HepG2 (cell line): Measurements from ENCODE around the gene VASN. TPM values are rescaled to one million over a fixed set of nuclear protein-coding genes. Genes with fewer than 3 reads are reported as not detected.

Source experiments
- ATAD3A ChIP-seq: sonication (generic); formaldehyde crosslinking; IDR thresholded peaks from 2 replicates; pipeline ENCODE4 v1.4.0; 2020; ENCODE audit warnings: missing genetic modification reagents
- CHD2 ChIP-seq: IDR thresholded peaks from 2 replicates; pipeline ENCODE4 v1.6.1; 2011; ENCODE audit warnings: low read depth, low read length, improper control_type of control experiment
- FLYWCH1 ChIP-seq: sonication (generic); formaldehyde crosslinking; IDR thresholded peaks from 2 replicates; pipeline ENCODE4 v1.8.1; 2023; ENCODE audit warnings: mild to moderate bottlenecking, missing genetic modification reagents
- FOXA3 ChIP-seq: IDR thresholded peaks from 2 replicates; pipeline ENCODE4 v1.6.1; 2016; ENCODE audit warnings: missing genetic modification reagents, missing compliant biosample characterization
- HNF4A ChIP-seq: sonication (generic); formaldehyde crosslinking; IDR thresholded peaks from 2 replicates; pipeline ENCODE4 v1.4.0; 2020; ENCODE audit warnings: missing genetic modification reagents
- KLF15 ChIP-seq: sonication (generic); formaldehyde crosslinking; IDR thresholded peaks from 2 replicates; pipeline ENCODE4 v1.8.1; 2023; ENCODE audit warnings: borderline replicate concordance, mild to moderate bottlenecking, inconsistent platforms, missing genetic modification reagents, mixed read lengths
- MEF2D ChIP-seq: sonication (generic); formaldehyde crosslinking; IDR thresholded peaks from 2 replicates; pipeline ENCODE4 v1.5.1; 2020; ENCODE audit warnings: mild to moderate bottlenecking, missing genetic modification reagents
- SMAD9 ChIP-seq: sonication (generic); formaldehyde crosslinking; IDR thresholded peaks from 2 replicates; pipeline ENCODE4 v1.5.1; 2020; ENCODE audit warnings: mild to moderate bottlenecking, missing genetic modification reagents
- SOX6 ChIP-seq, 2 experiments: fragments of 450-650 bp in 1 of 2; sonication (generic) in 1 of 2; formaldehyde crosslinking in 1 of 2; IDR thresholded peaks; 2 replicates each; pipeline versions ENCODE4 v1.4.0 to v1.6.1; 2017 to 2020; ENCODE audit warnings: antibody characterized with exemption in 1 of 2, mild to moderate bottlenecking in 1 of 2, missing genetic modification reagents in 1 of 2
- TFAP4 ChIP-seq: sonication (generic); IDR thresholded peaks from 2 replicates; pipeline ENCODE4 v1.6.1; 2016; ENCODE audit warnings: low read depth, borderline replicate concordance
- XRCC5 ChIP-seq: fragments of 200-400 bp; formaldehyde crosslinking; optimal IDR thresholded peaks from 2 replicates; pipeline ENCODE3; 2017; ENCODE audit warnings: mild to moderate bottlenecking, low read length
- ZMAT5 ChIP-seq: sonication (generic); formaldehyde crosslinking; IDR thresholded peaks from 2 replicates; pipeline ENCODE4 v1.5.0; 2020; ENCODE audit warnings: mild to moderate bottlenecking, low read depth, missing genetic modification reagents, borderline replicate concordance
- ZNF547 ChIP-seq: sonication (generic); formaldehyde crosslinking; IDR thresholded peaks from 2 replicates; pipeline ENCODE4 v1.5.1; 2020; ENCODE audit warnings: mild to moderate bottlenecking, missing genetic modification reagents
- ZNF572 ChIP-seq: sonication (generic); formaldehyde crosslinking; IDR thresholded peaks from 2 replicates; pipeline ENCODE4 v1.5.1; 2020; ENCODE audit warnings: mild to moderate bottlenecking, missing genetic modification reagents
- polyA plus RNA-seq, 8 experiments: library from polyadenylated mRNA; depleted of rRNA in 3 of 8; stranded (reverse) in 7 of 8; unstranded in 1 of 8; fragments of >200 nt; fragmentation: Illumina TruSeq in 4 of 8; extraction: Trizol in 4 of 8; gene quantifications; 2 replicates each; pipeline versions ENCODE4 v1.2.1 to v1.2.3, GENCODE V29; 2011 to 2016; ENCODE audit warnings: low read depth in 4 of 8, missing spikeins in 1 of 8, mixed read lengths in 1 of 8; ENCODE audit not compliant: insufficient read depth in 1 of 8
- total RNA-seq, 5 experiments: library from RNA; depleted of rRNA; stranded (reverse); fragments of >200 nt; fragmentation: Illumina TruSeq; extraction: Trizol; gene quantifications; 2 replicates each; pipeline ENCODE4 v1.2.3, GENCODE V29; 2016; ENCODE audit warnings: low read depth in 1 of 5
- TF ChIP-seq, protein P1 (sequence below): sonication (generic); formaldehyde crosslinking; IDR thresholded peaks from 2 replicates; pipeline ENCODE4 v1.4.0; 2020; ENCODE audit warnings: missing genetic modification reagents
- TF ChIP-seq, protein P2 (sequence below): sonication (generic); formaldehyde crosslinking; IDR thresholded peaks from 2 replicates; pipeline ENCODE4 v1.5.0; 2020; ENCODE audit warnings: missing genetic modification reagents
- TF ChIP-seq, protein P3 (sequence below): sonication (generic); formaldehyde crosslinking; IDR thresholded peaks from 2 replicates; pipeline ENCODE4 v1.4.0; 2020; ENCODE audit warnings: mild to moderate bottlenecking, missing genetic modification reagents

VASN gene
- total and polyA plus RNA-seq, 2 of the 13 experiments (the other 11 are each of a cell fraction or from before 2014, with no cell fraction given), result 8.4 to 18.2 TPM

DNA sequence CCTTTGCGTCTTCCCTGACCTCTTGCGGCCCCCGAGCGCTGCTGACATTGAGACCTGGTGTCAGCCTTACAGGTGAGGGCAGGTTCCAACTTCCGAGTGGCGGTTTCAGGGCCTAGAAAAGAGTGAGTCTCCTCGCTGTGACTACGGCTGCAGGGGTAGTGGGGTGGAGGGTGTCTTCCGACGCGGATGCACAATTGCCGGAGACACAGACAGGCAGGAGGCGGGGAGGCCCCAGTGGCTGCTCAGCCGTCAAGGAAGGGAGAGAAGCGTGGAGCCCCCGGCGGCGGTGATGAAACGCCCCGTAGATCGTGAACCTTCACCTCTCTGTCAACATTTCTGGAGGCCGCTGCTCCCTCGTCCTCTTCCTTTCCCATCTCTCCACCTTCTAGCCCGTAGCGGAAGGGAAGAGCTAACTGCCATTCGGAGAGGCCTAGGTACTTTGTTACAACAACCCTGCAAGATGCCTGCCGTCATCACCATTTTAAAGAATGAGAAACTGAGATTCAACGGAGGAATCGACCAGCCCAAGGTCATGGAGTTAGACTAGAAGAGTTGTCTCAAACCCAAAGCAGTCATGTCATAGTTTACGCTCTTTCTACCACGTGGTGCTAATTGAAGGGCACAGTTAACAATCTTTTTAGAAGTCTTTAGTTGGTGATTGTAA, 54.5 kb downstream of the VASN start (continued):
- TF ChIP-seq, protein P1, sequence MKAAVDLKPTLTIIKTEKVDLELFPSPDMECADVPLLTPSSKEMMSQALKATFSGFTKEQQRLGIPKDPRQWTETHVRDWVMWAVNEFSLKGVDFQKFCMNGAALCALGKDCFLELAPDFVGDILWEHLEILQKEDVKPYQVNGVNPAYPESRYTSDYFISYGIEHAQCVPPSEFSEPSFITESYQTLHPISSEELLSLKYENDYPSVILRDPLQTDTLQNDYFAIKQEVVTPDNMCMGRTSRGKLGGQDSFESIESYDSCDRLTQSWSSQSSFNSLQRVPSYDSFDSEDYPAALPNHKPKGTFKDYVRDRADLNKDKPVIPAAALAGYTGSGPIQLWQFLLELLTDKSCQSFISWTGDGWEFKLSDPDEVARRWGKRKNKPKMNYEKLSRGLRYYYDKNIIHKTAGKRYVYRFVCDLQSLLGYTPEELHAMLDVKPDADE (CRISPR knock-in tag), result no peak
- TF ChIP-seq SOX6 (IDR thresholded peaks at IDR 0.05) (no peak), SOX6 (CRISPR knock-in tag; IDR thresholded peaks at IDR 0.05) (peak; percentile 74), ZNF547 (CRISPR knock-in tag) (peak; percentile 73; the same call in 1 of the 2 replicates), ATAD3A (CRISPR knock-in tag) (no peak), HNF4A (peak; percentile 78), ZNF572 (CRISPR knock-in tag) (0 out of 2 replicates have a peak, but pooled peaks have one; percentile 76), TFAP4 (0 out of 2 replicates have a peak, but pooled peaks have one; percentile 53), SMAD9 (peak; percentile 25; the same call in 1 of the 2 replicates), FLYWCH1 (no peak), XRCC5 (peak; percentile 35), KLF15 (0 out of 2 replicates have a peak, but pooled peaks have one; percentile 56), CHD2 (no peak), ZMAT5 (CRISPR knock-in tag) (no peak), FOXA3 (CRISPR knock-in tag) (peak; percentile 53), MEF2D (peak; percentile 44; the same call in 1 of the 2 replicates)
- TF ChIP-seq, protein P2, sequence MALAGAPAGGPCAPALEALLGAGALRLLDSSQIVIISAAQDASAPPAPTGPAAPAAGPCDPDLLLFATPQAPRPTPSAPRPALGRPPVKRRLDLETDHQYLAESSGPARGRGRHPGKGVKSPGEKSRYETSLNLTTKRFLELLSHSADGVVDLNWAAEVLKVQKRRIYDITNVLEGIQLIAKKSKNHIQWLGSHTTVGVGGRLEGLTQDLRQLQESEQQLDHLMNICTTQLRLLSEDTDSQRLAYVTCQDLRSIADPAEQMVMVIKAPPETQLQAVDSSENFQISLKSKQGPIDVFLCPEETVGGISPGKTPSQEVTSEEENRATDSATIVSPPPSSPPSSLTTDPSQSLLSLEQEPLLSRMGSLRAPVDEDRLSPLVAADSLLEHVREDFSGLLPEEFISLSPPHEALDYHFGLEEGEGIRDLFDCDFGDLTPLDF, result no peak
- TF ChIP-seq, protein P3, sequence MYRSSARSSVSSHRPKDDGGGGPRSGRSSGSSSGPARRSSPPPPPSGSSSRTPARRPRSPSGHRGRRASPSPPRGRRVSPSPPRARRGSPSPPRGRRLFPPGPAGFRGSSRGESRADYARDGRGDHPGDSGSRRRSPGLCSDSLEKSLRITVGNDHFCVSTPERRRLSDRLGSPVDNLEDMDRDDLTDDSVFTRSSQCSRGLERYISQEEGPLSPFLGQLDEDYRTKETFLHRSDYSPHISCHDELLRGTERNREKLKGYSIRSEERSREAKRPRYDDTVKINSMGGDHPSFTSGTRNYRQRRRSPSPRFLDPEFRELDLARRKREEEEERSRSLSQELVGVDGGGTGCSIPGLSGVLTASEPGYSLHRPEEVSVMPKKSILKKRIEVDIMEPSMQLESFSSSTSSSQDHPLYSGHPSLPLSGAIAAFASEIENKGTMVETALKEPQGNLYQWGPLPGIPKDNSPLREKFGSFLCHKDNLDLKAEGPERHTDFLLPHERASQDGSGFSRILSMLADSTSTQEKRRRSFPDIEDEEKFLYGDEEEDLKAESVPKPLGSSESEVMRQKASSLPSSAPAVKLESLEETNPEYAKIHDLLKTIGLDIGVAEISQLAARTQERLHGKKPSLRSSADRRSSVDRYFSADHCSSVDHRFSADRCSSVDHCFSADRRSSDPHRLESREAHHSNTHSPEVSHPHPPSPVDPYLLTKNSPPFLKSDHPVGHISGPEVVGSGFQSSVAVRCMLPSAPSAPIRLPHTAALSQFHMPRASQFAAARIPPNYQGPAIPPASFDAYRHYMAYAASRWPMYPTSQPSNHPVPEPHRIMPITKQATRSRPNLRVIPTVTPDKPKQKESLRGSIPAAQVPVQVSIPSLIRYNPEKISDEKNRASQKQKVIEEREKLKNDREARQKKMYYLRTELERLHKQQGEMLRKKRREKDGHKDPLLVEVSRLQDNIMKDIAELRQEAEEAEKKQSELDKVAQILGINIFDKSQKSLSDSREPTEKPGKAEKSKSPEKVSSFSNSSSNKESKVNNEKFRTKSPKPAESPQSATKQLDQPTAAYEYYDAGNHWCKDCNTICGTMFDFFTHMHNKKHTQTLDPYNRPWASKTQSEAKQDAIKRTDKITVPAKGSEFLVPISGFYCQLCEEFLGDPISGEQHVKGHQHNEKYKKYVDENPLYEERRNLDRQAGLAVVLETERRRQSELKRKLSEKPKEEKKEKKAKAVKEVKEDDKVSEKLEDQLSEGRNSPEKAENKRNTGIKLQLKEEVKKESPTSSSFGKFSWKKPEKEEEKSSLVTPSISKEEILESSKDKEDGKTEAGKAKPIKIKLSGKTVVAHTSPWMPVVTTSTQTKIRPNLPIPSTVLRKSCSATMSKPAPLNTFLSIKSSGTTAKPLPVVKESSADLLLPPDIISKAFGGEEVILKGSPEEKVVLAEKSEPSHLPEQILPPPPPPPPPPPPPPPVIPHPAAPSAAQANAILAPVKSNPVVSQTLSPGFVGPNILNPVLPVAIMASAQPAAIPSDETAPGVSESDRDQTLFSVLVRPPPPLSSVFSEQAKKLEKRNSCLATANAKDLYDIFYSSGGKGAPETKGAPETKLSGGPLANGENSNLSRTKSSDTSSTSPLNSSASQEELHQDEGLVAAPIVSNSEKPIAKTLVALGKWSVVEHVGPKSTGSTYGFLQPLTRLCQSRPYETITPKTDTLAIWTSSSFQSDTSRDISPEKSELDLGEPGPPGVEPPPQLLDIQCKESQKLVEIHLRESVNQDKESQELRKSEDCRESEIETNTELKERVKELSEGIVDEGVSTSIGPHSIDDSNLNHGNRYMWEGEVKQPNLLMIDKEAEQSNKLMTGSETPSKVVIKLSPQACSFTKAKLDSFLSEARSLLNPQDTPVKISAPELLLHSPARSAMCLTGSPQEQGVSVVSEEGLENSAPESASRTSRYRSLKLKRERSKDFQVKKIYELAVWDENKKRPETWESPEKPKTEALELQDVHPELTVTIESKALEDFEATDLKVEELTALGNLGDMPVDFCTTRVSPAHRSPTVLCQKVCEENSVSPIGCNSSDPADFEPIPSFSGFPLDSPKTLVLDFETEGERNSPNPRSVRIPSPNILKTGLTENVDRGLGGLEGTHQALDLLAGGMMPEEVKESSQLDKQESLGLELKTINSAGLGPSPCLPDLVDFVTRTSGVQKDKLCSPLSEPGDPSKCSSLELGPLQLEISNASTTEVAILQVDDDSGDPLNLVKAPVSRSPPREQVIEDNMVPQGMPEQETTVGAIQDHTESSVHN, result peak; percentile 88
